CD4-positive, alpha-beta T cell treated with Interleukin-10 for 1 hour (primary cell): Measurements from ENCODE around the gene SGPL1.

Source experiments
- DNase-seq: peaks from one replicate; pipeline ENCODE4 v3.0.0-alpha.2; 2020

Gene SGPL1

DNA sequence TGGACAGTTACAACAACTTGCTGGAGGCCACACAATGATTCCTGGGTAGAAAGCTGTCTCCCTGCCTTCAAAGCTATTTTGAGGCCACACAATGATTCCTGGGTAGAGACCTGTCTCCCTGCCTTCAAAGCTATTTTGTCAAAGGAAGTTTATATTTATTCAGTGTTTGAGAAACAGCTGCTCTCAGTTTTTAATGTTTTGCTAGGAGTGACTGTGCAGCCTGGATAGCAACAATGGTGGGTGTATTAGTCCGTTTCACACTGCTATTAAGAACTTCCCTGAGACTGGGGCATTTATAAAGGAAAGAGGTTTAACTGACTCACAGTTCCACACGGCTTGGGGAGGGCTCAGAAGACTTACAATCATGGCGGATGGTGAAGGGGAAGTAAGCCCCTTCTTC, 3.9 kb upstream of the SGPL1 start:
- DNase-seq, result no peak

DNA sequence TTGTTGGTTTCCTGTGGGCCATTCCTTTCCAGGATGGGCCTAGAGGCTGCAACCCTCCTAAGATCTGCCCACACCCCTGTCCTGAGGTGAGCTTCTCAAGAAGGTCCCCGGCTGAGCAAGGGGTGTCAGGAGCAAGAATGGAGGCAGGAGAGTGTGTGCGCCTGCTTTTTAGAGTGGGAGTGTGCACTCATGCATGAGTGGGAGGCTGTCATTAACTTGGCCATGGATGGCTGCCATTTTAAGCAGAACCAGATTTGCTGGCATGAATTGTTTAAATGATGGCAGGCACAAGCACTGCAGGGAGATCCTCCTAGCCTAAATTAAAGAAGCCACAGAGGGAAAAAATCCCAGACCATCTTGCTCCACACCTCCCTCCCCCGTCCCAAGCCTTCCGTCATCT, 2.9 kb upstream of the SGPL1 start:
- no peak for DNase-seq

DNA sequence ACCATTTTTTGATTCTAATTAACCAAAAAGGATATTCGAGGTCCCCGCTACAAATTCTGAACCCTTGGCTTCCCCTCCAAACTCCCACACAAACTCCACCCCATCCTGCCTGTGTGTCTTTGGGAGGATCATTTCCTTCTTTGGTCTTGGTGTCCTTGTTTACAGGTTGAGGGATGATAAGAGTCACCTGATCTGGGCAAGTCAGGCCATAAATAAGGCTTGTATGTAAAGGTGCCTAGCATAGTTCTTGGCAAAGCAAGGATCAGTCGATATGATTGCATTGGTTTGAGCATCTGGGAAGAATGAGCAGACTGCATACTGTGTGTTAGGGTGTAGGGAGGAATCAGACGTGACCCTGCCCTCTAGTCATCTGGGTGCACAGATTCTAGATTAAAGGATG, 1.6 kb upstream of the SGPL1 start:
- DNase-seq, result no peak

DNA sequence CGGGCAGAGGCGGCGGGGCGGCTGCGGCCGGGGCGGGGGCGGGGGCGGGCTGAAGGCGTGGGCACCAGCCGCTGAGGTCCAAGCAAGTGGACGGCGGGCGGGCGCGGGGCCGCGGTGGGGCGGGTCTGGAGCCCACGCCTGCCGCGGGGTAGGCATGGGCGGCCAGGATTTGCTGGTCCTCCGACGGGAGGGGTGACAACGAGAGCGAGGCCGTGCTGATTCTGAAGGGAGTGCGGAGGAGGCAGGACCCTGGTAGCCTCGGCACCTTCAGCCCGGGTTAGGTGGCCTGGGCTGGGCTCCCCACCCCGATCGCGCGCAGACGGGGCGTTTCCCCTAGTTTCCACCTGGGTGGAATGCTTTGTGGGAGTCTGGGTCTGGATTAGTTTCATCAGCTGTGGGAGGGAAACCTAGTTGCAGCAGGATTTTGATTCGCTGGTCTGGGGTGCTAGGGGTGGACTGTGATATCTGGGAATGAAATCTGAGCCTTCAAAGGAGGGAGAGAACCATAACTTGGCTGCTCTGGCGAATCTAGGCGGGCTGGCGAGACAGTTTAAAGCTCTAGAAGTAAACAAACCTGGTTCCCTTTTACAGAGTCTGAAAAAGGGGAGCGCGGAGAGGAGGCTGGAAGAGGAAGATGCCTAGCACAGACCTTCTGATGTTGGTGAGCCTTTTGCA, 609 bp downstream of the SGPL1 start:
- DNase-seq, result peak; percentile 38

DNA sequence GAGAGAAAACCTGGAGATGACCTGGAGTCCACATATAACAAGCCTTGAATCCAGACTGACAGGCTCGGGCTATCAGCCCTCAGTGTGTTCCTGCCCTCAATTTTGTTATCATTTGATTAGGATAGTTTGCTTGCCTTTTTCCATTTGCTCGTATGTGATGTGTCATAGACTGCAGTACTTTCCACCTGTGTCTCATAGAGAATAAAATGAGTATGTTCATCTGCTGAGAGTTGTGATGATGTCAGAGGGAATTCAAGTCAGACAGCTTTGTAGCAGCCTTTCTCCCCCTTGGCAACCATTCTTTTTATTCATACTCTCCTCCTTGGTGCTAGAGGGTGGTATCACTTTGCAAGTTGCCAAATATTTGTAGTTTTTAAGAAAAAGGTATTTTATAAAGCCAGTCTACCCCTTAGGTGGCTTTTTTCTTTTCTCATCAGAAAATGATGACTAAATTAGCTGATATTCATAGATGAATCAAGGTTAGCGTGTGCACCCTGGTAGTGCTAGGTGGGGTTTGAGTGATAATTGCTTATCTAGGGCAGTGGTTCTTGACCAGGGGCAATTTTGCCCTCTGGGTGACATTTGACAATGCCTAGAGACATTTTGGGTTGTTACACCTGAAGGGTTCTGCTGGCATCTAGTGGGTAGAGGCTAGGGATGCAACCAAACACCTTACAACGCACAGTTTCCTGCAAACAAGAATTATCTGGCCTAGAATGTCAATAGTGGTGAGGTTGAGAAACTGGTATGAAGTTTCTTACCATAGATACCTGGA, 5.4 kb downstream of the SGPL1 start:
- DNase-seq, result no peak

DNA sequence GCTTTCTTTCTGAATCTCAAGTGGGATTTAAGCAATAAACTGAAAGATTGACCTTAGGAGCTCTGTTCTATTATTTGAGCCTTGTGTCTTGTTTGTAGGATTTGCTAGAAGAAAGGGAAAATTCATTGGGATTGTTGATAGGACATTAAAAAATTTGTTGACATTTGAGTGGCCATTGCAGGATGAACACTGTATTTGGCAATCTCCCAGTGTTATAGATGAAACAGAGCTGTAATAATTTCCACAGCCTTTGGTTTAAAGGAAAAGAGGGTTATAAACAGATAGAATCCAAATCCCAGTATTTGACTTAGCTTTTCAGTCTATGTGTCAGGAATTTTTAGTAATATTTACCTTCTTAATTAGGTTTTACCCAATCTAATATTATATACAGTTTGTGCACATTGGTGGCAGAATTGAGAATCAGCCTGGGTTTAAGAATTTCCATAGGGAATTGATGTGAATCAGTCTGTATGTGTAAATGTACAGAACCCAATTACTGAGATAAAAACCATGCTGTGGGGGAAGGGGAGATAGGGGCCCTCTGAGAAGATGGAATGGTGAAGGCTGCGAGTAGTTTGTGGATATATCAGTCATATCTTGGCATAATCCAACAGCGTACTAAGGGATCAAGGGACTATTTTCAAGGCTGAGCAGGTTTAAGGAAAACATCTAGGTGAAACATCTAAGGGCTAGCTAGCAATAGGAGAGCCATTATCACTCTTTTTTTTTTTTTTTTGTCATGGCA, 6.5 kb downstream of the SGPL1 start:
- no peak for DNase-seq

DNA sequence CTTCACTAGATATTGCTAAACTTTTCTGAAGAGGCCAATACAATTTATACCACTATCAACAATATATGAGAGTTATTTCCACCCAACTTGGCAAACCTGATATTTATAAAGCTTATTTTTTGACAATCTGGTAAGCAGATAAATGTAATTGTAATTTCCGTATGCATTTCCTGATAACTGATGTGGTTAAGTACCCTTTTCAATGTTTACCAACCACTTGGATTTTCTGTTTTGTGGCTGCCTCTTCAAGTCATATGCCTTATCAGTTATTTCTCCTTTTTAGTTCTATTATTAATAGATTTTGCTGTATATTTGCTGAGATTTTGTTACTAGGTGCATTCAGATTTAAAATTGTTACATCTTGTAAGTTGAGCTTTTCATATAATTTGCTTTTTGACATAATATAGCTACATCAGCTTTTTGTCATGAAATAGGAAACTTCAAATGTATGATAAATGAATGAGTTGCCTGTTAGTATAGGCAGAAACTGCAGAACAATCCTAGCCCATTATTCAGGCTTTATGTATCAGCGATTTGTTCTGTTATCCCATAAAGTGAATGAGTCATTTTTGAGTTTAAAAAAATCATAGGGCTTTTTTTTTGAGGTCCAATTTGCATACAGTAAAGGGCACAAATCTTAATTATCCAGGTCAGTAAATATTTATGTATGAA, 11.5 kb downstream of the SGPL1 start:
- no peak for DNase-seq

DNA sequence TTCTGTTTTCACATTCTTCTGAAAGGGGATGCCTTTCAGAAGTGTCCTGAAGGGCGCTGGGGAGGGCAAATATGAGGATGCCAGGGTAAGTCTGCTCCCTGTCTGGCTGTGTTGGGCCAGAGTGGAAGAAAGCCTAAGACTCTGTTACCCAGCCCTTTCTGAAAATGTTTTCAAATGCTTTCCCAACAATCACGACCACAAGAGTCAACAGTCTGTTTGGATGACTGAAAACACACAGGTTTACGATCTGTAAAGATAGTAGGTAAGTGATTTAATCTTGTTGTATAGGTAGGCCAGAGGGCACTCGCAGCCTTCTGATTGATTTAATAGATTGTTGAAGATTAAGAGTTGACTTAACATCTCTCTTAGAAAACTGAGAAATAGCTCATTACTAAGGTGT, 13.2 kb downstream of the SGPL1 start:
- DNase-seq, result no peak

DNA sequence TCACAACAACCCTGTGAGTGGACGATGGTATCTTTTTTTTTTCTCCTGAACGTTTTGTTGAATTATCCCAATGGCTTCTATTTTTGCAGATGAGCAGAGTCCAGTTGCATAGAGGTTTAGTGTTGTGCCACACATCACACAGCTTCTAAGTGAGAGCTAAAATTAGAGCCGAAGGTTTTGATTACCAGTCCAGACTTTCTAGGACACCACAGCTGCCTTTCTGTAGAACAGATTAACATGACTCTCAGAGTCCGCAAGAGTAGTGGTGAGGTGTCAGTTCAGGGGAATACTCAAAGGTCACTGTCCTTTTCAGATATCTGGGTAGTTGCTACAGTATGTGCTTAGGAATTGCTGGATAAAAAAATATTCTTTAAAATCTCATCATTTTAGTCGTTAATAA, 13.8 kb downstream of the SGPL1 start:
- DNase-seq, result no peak

DNA sequence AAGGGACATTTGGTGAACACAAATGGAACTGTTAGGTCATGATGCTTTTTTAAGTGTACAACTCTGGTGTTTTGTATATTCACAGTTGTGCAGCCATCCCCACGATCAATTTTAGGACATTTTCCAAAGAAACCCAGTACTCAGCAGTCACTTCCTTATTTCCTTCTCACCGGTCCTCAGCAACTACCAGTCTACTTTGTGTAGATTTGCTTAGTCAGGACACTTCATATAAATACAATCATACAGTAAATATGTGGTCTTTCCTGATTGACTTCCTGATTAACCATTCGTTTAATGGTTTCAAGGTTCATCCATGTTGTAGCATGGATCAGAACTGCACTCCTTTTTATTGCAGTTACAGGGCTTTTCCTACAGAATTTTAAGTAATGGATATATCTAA, 14.4 kb downstream of the SGPL1 start:
- no peak for DNase-seq

DNA sequence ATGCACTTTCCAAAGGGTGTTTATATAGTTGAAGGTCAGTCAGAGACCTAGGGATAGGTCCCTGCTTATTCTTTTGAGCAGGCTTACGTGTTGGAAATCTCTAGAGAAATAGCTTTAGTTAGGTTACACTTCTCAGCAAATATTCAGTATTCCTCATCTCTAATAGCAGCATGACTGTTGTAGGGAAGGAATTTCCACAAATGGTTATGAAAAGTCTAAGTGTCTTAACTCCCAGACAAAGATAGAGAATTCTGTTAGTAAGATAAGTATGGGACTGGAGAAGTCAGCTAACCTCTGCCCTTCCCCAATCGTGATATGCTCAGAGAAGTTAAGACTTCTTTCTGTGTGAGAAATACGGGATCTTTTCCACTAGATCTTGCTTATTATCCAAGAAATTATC, 16.5 kb downstream of the SGPL1 start:
- DNase-seq, result no peak

DNA sequence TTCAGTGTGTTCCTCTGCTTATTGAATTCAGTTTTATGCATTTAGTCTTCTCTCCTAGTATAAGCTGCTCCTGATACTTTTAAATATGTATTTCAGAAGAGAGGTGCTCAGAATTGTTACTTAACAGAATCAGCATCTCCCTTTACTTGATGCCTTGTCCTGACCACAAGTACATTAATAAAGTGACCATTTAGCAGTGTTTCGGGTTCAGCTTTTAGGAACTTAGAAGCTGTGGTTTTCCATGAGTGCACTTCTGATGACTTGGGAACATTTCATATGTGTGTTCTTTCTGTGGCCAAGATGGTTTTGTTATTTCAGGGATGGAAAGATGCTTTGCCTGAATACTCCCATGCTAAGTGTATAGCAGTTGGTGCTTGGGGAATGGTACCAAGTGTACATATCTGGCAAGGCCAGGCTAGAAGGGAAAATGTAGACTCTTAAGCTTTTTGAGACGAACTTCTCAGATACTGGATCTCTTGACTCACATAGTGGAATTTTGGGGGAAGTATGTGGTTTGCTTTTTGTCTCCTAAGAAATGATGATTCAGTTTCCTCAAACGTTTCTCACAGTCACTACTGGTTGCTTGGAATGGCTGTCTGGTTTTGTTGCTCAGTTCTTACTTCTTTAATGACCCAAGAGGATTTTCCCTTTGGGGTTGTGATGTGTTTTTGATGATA, 17.2 kb downstream of the SGPL1 start:
- DNase-seq, result no peak

DNA sequence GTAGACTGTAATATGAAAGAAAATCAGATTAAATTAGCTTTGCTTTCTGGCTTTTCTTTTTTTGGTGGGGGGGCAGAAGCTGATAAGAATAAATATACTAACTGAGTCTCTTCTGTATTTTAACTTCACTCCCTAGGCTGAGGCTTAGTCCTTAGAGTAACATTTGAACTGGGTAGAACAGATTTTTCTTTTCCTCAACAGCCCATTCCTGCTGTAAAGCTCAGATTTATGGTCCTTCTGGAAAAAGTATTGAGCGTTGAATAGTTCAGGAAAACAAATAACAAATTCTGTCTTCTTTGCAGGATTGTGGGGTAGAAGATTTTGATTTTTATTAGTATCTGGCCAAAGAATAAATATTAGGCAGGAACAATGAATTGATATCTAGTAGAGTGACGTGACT, 17.9 kb downstream of the SGPL1 start:
- DNase-seq, result no peak

DNA sequence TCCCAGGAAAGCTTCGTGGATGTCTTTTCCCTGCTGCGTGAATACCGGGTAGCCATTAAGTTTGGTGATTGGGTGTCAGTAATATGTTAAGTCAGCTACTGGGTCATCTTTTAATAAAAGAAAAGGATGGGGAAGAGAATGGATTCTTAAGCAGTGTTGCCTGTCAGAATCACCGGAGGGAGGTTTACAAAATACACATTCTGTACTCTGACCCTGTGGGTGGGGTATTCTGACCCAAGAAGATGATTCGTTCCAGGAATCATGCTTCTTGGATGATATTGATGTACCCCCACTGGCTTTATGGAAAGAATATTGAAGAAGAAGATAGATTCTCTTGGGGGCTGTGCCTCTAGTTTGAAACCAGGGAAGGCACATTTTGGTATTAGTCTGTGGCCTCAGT, 18.3 kb downstream of the SGPL1 start:
- no peak for DNase-seq

DNA sequence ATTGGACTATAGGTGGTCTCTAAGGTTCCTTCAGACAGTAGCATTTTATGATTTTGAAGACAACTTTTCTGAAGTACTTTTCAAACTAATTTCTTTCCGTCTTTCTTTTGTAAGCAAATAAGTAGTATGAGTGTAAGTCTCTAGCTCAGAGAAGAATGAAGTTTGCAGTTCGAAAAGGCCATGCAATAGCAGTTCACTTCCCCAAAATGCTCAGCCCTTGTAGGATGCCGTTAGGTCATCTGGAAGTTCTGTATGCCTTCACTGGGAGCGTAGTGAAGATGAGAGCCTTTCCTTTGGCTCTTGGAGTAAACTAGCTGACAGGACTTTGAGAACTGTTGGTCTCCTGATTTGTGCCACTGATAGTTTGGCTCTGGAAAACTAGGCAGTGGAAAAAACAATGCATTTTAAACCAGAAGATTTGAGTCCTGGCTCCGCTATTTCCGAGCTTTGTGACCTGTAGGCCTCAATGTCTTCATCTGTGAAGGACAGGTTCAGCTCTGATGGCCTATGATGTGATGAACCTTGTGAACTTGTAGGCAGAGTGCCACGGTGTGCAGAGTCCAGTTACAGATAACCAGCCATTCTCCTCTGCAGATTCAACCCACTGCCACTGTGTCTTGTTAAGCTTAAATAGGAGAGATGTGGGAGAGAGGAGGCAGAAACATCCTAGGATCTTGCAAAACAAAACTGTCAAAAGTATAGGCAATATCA, 18.8 kb downstream of the SGPL1 start:
- no peak for DNase-seq

DNA sequence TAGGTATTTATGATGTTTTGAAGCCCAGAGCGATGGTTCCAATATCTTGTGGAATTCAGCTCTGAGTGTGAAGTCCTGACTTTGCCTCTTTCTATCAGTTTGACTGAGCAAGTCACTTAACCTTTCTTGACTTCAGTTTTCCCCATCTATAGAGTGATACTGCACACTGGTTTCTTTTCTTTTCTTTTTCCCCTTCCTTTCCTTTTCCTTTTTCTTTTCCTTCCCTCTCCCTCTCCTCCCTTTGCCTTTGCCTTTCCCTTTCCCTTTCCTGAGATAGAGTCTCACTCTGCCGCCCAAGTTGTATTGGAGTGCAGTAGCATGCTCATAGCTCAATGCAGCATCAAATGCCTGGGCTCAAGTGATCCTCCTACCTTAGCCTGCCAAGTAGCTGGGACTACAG, 20.6 kb downstream of the SGPL1 start:
- no peak for DNase-seq

DNA sequence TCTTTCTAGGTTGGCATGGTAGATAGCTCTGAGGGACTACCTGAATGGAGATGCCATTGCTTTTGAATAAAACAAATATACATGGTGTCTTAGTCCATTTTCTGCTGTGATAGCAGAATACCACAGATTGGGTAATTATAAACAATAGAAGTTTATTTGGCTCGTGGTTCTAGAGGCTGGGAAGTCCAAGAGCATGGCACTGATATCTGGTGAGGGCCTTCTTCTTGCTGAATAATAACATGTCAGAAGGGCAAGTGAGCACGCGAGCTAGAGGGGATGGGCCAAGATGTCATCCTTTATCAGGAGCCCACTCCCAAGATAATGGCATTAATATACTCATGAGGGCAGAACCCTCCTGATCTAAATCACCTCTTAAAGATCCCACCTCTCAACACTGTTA, 21.9 kb downstream of the SGPL1 start:
- DNase-seq, result no peak

DNA sequence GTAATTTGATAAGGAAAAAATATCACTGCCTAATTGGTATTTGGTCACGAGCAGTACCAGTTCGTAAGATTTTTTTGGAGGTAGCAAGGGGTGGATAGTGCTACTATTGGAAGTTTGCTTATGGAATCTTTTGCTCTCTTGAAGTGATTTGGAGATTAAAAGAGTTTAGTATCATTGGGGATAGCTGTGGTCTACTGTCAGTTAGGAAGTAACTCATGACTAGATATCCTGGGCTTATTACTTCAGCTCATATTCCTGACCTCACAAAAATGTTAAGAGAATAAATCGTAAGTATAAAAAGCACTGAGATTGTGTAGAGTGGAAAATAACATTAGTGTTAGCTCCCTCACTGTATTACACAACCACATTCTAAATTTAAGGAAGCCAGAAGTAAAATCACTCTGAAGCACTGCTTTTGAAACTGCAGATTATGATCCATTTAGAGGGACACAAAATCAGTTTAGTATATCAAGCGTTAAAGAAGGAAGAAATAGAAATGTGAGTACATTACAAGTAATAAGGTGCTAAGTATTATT, 22.6 kb downstream of the SGPL1 start:
- DNase-seq, result no peak

DNA sequence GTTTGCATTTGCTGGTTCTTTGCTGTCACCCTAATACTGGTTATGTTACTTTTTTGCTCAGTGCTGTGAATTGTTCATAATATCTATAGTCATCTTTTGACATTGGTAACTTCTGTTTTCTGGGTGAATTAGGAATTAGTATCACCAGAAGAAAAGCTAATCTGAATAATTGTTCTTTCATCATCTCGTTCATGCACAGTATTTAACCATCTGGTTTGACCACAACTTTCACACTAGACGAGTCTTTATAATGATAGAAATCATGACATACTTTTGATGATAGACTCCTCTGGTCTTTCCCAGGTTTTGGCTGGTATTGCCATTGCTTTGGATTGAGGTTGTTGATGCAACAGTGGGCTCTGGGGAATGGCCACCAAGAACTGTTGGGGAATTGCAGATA, 25.1 kb downstream of the SGPL1 start:
- no peak for DNase-seq

DNA sequence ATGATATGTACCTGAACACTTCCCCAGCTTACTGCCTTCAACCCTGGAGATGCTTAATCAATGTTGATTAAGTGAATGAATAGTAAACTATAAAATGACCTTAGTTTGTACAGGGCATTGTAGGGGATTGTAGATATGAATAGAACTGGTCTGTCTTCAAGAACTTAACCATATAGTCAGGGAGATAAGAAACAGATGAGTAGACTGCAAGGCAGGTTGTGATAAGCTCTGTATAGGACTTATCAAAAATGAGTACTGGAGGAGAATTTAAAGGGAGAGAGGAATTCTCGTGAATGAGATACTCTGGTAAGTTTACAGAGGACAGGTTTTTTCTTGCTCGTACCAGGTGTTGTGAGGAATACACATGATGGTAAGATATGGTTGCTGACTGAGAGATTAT, 27.6 kb downstream of the SGPL1 start:
- DNase-seq, result no peak

DNA sequence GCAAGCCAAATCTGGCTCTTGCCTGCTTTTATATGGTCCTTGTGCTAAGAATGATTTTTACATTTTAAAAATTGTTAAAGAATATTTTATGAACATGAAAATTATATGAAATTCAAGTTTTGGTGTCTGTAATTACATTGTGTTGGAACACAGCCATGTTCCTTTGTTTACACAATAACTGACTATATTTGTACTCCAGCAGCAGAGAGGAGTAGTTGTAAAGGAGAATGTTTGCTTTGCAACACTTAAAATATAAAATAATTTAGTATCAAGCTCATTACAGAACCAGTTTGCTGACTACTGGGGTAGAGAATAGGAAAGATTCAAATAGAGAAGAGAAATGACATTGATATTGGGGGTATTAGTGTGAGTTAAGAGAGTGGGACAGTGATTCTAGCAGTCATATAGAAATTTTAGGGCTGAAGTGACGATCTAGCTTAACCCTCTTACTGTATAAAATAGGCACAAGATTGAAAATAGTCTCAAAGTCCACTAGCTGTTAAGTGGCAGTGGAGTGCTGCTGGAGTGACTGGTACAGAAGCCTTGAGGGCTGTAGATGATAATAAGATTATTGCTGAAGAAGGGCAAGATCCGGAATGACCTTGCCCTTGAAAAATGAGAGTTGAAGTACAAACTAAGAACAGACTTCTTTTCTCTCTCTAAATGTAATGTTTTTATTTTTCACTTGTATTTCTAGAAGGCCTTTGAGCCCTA, 28.2 kb downstream of the SGPL1 start:
- DNase-seq, result no peak
